Amniotic stem cell (primary cell): ENCODE data around the gene TFAP2B.

ENCODE experiments used
- DNase-seq: peaks from one replicate; lab custom pipeline; 2025; lab: John Stamatoyannopoulos, UW

The TFAP2B gene

DNA sequence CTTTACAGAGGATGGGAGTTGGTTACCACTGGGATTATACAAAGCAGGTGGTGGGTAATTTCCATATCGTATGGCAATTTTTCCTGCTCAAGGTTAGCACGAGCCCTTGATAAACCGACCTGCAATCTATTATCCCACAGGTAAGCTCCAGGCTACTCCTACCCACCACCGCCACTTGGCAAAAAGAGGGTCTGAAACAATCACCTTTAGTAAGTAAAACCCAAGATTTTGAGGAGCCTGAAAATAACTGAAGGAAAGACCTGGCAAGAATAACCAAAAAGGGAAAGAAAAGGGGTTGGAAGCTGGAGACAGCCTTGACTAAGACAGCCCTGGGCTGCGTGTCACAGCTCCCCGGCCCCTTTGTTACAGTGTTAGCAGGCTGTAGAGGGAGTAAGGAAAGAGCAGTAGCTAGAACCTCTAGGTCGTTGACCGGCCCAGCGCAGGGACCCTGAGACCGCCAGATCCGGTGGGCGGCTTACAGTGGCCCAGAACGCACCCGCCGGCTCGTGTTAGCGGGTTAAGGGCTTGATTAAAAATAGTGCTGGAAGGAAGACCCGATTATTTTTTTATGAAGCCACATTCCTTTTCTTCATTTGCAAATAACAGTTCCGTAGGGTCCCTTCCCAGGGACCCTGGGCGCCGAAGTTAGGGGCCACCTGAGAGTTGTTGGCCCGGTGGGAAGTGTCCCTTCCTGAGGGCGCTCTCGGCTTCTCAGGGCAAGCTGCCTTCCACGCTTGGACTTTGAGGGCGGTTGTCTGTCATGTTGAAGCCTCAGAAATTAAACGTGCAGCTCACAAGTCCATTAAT, 30.5 kb downstream of the TFAP2B start:
- DNase-seq: no peak

GRCh38 chr6:50849796-50850180, 31.1 kb downstream of the TFAP2B start:
- no peak for DNase-seq

DNA sequence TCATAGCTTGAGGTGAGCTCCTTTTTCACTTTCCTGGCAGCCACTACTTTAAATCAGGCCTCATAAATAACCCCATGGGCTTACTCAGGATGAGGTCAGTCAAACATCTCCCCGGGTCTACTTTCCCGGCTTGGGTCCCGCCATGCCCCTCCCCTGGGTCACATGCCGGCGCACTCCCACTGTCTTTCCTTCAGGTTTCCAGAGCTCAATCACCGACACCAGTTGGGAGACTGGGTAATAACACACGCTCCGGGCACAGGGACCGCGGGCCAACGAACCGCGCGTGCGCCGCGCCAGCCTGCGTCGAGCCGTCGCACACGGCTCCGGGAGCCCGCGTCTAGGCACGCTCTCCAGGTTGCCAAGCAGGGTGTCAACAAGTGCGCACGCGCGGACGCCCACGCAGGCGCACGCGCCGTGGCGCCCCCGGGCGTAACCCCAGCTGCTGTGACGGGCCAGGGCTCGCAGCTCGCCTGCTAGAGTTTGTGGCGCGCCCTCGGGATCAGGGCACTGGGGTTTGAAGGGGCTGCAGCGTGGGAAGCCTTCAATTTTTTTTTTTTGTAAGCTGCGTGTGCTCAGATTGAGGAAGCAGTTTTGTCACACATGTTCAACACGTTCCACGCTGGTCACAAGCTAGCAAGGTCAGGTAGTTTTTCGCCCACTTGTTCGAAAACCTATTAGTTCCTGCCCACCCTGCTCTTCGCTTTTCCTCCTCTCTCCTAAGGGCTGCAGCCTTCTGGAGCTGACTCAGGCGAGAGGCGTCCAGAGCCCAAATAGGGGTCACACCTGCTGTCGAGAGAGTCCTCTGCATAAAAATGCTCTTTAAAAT, 31.8 kb downstream of the TFAP2B start:
- no peak for DNase-seq

DNA sequence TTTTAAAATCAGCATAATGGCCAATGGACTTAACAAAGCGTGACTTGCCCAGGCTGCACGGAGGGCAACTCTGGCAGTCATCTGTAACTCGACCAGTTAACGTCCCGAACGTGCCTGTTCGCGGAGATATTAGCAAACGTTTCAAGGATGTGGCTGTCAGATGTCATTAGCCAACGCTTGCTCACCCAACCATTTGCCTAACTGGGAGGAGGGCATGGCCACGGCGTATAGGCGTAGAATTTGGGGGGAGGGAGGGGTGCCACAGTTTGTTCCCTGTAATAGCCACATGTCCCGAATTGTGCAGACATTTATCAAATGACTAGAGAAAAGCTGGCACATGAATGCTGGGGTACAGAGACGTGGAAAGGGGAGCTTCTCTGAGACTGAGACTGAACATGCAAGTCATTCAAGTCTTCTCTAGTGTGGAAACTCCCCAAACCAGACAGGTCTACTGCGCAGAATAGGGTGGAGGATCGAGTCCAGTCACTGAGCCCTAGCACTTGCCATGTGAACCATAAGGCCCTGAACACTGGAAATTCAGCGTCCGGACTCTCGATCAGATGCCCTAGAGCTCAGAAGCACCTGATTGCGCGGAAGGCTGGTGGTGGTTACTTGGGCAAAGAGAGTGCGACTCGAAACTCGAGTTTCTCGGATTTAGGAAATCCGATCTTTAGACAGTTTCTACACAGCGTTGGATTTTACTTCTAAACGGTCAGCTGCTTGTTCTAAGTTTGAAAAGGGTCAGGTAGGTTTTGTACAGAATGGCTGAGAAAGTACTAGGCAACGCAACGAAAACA, 32.6 kb downstream of the TFAP2B start:
- no peak for DNase-seq

DNA sequence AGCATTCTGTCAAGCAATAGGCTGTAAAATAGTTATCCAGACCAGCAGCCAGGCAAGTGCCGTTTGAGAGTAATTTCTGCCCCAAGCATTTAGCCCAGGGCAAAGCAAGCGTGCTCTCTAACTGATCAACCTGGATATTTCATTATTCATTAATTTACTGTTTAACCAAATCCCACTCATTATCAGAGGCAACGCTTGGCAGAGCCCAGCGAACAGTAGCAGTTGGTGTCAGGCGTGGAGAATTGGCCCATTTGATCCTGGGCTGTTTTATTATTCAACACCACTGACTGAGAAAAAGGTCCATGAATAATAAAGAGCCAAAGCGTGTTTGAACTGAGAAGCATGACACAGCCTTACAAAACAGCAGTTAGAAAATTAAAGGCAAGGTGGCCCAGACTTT, 35.3 kb downstream of the TFAP2B start:
- no peak for DNase-seq

GRCh38 chr6:50861692-50862091, 43.0 kb downstream of the TFAP2B start:
- no peak for DNase-seq

DNA sequence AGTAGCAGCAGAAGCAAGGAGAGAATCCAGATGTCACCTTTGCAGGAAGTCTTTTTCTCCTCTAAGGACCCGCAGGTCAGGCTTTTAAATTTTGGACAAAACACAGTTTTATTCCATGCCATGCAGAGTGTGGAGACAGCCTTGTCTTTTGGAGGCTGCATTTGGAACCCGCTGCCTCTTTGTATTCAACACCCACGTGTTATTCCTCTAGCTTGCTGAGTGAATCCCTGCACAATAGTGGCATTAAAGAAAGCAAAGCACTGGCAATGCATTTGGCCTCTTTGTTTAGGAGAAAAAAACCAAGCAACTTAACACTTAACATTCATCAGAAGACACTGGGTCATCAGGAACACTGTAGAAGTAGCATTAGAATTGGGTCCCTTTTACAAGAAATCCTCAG, 43.5 kb downstream of the TFAP2B start:
- DNase-seq: no peak

GRCh38 chr6:50864601-50865000, 45.9 kb downstream of the TFAP2B start:
- DNase-seq: no peak

GRCh38 chr6:50868466-50868865, 49.8 kb downstream of the TFAP2B start:
- DNase-seq: no peak

DNA sequence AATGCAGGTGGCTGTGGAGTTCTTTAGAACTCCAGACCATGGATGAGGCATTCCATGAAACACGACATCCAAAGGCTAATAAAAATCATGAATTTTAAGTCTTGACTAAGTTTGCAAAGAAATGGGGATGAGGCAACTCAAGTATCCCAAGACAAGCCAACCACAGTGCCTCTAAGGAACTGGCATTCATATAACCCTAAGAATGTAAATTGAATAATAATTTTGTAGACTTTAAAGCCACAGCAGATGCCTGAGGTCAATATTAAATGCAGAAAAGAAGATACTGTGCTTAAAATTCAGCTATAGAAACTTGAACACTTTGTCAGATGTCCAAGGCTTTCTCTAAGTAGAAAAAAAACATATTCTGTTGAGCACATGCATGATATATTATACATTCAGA, 54.5 kb downstream of the TFAP2B start:
- DNase-seq: no peak

DNA sequence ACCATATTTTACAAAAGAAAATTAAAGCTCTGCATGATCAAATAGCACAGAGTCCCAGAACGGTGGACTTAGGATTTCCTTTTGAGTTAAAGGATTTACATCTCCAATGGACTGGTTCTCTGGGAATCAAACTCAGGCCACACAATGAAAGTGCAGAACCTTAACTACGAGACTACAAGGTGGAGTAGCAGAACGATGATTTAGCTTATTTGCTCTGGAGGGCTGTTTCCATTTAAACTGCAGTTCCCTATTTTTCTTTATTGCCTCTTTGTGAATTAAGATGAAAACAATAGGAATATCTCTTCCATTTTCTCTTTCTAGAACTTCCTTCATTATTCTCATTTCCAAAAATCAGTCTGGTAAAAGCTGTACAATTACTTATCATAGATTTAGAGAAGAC, 65.7 kb downstream of the TFAP2B start:
- DNase-seq: no peak

DNA sequence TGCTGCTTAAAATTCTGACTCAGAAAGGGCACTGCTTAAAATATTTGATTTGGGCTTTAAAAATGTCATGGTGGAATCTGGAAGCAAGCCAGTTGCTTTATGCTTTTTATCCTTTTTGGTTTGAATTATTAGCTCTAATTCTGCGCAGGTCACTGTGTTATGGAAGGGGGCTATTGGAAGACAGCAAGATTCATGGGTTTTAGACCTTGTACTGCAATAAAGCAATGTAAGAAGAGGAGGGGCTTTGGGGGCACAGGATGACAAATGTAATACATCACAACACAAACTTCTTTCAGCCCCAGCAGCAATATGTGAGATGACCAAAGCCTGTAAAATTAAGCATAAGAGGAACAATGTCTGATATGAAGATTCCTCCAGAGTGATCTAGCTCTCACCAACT, 68.4 kb downstream of the TFAP2B start:
- DNase-seq: no peak

- no peak for DNase-seq
Observed at GRCh38 chr6:50889497-50889896, 70.8 kb downstream of the TFAP2B start.

DNA sequence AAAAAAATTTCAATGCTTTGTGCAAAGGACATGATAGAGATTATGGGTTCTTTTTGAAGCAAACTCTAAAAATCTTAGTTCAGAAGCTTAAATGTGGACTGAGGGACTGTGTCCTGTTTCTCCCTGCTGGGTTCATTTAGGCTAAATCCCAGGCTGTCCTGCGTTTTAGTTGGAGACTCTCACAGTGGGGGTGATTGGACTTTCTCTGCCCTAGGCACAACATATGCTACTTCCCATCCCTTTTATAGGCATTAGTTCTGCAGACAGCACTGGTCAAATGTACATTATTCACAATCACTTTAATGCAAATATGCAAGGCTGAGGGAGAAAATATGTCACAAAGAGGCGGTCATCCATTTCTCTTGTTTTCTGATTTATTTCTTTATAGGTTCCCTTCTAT, 71.3 kb downstream of the TFAP2B start:
- DNase-seq: no peak

GRCh38 chr6:50890579-50890978, 71.9 kb downstream of the TFAP2B start:
- no peak for DNase-seq

DNA sequence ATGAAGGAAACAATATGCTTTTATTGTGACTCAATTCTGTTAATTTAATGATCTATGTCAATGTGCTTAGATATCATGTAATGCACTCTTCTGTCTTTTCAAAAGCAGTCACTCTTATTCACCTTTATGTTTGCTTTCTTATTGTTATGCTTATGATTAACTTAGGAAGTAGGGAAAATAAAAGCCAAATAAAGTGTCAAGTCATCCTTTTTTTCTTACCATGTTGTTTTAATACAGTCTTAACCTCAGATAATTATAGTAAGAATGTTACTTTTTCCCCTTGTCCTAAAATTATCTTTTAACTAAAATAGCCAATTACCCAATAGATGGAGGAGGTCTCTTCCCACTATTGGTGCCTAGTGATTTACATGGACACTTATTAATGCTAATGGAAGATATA, 72.6 kb downstream of the TFAP2B start:
- no peak for DNase-seq
